GM23248 (cell line): ENCODE data around the gene SLC25A22. TPM values are rescaled to one million over a fixed set of nuclear protein-coding genes. Genes with fewer than 3 reads are reported as not detected.

ENCODE experiments used
- DNase-seq: peaks from one replicate; pipeline ENCODE4 v3.0.0-alpha.2; 2015
- H2AFZ ChIP-seq: fragments of 200-600 bp; sonication (generic); 2 replicates; pipeline ENCODE4 v1.6.1; 2016; ENCODE audit warnings: antibody characterized with exemption
- H3F3A ChIP-seq: fragments of 200-600 bp; sonication (generic); 2 replicates; pipeline ENCODE4 v1.6.1; 2016; ENCODE audit warnings: mild to moderate bottlenecking, antibody characterized with exemption, mixed run types; ENCODE audit not compliant: insufficient read depth
- H3K27ac ChIP-seq: fragments of 200-600 bp; sonication (generic); 2 replicates; pipeline ENCODE4 v1.5.1; 2016; ENCODE audit warnings: mild to moderate bottlenecking
- H3K27me3 ChIP-seq: fragments of 200-600 bp; sonication (generic); replicated peaks from 2 replicates; pipeline ENCODE4 v1.6.1; 2016; ENCODE audit warnings: mild to moderate bottlenecking; ENCODE audit not compliant: insufficient read depth
- H3K36me3 ChIP-seq: fragments of 200-600 bp; sonication (generic); 2 replicates; pipeline ENCODE4 v1.6.1; 2016; ENCODE audit warnings: low read depth, mild to moderate bottlenecking
- H3K4me1 ChIP-seq: fragments of 200-600 bp; sonication (generic); 2 replicates; pipeline ENCODE4 v1.6.1; 2016; ENCODE audit warnings: mild to moderate bottlenecking; ENCODE audit not compliant: insufficient read depth
- H3K4me2 ChIP-seq: fragments of 200-600 bp; sonication (generic); one replicate; pipeline ENCODE4 v1.6.1; 2016; ENCODE audit warnings: mild to moderate bottlenecking; ENCODE audit not compliant: unreplicated experiment
- H3K4me3 ChIP-seq: fragments of 200-600 bp; sonication (generic); 2 replicates; pipeline ENCODE4 v1.5.1; 2016; ENCODE audit warnings: mild to moderate bottlenecking
- H3K79me2 ChIP-seq: fragments of 200-600 bp; sonication (generic); 2 replicates; pipeline ENCODE4 v1.6.1; 2016; ENCODE audit warnings: mild to moderate bottlenecking; ENCODE audit not compliant: insufficient read depth
- H3K9ac ChIP-seq: fragments of 200-600 bp; sonication (generic); 2 replicates; pipeline ENCODE4 v1.6.1; 2016; ENCODE audit warnings: mild to moderate bottlenecking
- H3K9me2 ChIP-seq: fragments of 200-600 bp; sonication (generic); 2 replicates; pipeline ENCODE4 v1.6.1; 2016; ENCODE audit warnings: mixed run types, mild to moderate bottlenecking, moderate library complexity; ENCODE audit not compliant: insufficient read depth
- H3K9me3 ChIP-seq: fragments of 200-600 bp; sonication (generic); one replicate; pipeline ENCODE4 v1.6.1; 2017; ENCODE audit warnings: low read depth
- H4K20me1 ChIP-seq: fragments of 200-600 bp; sonication (generic); 2 replicates; pipeline ENCODE4 v1.6.0; 2016; ENCODE audit not compliant: insufficient read depth
- EZH2 ChIP-seq: fragments of 200-600 bp; sonication (generic); IDR thresholded peaks from 2 replicates; pipeline ENCODE4 v1.6.1; 2018; ENCODE audit warnings: antibody characterized with exemption, mild to moderate bottlenecking; ENCODE audit not compliant: insufficient read depth, poor library complexity, severe bottlenecking
- EZH2phosphoT487 ChIP-seq: fragments of 200-600 bp; sonication (generic); IDR thresholded peaks from 2 replicates; pipeline ENCODE4 v1.6.1; 2018; ENCODE audit warnings: antibody characterized with exemption, moderate library complexity, mild to moderate bottlenecking, low read depth; ENCODE audit not compliant: insufficient read depth
- WGBS, 2 experiments: methylation state at CpG; one replicate each; pipeline ENCODE4 v1.1.6; 2015 to 2017; ENCODE audit warnings: low lambda C conversion rate in 2 of 2, low coverage in 1 of 2; ENCODE audit errors: missing lambda C conversion rate in 2 of 2; 5-methylcytosine and 5-hydroxymethylcytosine counted together
- in situ Hi-C: fragments of 300-500 bp; cut with MboI; formaldehyde crosslinking; loops from 2 replicates; pipeline ENCODE4 v1.15.0; 2020
- polyA plus RNA-seq: library from polyadenylated mRNA; unstranded; fragments of >200 nt; fragmentation: Nextera tagmentation; extraction: Ambion mirVana; gene quantifications from 2 replicates; pipeline ENCODE4 v1.2.1, GENCODE V29; 2016
- total RNA-seq: library from RNA; depleted of rRNA; stranded (reverse); fragments of >200 nt; shearing (Covaris generic); gene quantifications from 2 replicates; pipeline ENCODE4 v1.2.3, GENCODE V29; 2014

SLC25A22 gene
- total and polyA plus RNA-seq, 2 experiments from 2014 or later: 10.5 to 19.4 TPM

- Histone ChIP-seq H3K9me3 (no peaks in the 10 kb centered on the region), H3K4me2 (no peak overlapping the region), H3K4me3 (peak overlapping the region; percentile 45; the same call in 1 of the 2 replicates), H3K4me1 (no peaks in the 10 kb centered on the region), H3K79me2 (no peaks in the 10 kb centered on the region), H4K20me1 (no peaks in the 10 kb centered on the region), H3F3A (peaks cover 11% of the 10 kb centered on the region; the same call in 1 of the 2 replicates), H3K27me3 (no peaks in the 10 kb centered on the region), H3K9me2 (no peaks in the 10 kb centered on the region), H3K9ac (0 out of 2 replicates have a peak overlapping the region, but pooled peaks have one; percentile 20), H2AFZ (no peak overlapping the region), H3K36me3 (peaks cover 3% of the 10 kb centered on the region; the same call in 1 of the 2 replicates), H3K27ac (no peak overlapping the region)
- 15 to 21% methylated on average over 20 to 26 of the region's 31 CpGs for WGBS, 2 experiments
- TF ChIP-seq EZH2: no peak
- in situ Hi-C loops: no loop called here
- no peak for DNase-seq
Observed at GRCh38 chr11:788953-789940, 8.8 kb downstream of the SLC25A22 start.

GRCh38 chr11:788009-788640, 10.0 kb downstream of the SLC25A22 start:
- H3K79me2 ChIP-seq: no peaks in the 10 kb centered on the region
- no peak overlapping the region for H2AFZ ChIP-seq
- 61 to 71% methylated on average over 13 to 28 of the region's 28 CpGs for WGBS, 2 experiments

DNA sequence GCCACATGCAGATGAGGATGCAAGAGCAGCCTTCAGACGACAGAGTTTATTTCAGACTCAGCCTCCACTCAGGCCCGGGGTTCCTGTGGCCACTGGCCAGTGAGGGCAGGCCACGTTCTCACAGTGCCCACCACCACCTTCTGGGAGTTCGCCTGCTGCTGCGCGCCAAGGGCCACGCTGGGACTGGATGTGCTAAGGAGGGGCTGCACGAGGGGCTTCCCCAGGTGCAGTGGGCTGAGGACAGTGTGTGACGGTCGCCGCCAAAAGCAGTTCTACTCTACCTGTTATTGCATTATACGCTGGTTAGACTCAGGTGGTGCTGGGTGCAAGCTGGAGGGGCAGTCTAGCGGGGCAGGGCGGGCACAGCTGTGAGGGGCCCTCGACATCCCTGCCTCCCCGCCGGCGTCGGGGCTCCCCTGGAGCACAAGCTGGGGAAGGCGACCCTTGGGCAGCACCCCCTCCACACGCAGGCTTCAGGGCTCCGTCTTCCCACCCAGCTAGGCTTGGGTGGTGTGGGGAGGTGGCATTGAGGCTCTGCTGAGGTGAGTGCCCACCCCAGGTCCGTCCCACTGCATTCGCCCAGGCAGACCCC, 10.9 kb downstream of the SLC25A22 start:
- H3K79me2 ChIP-seq: no peaks in the 10 kb centered on the region
- H3K4me2 ChIP-seq: no peak overlapping the region
- no peak for TF ChIP-seq EZH2
- TF ChIP-seq EZH2phosphoT487: no peak
- H3F3A ChIP-seq: peaks cover 29% of the 10 kb centered on the region; the same call in 1 of the 2 replicates
- no peaks in the 10 kb centered on the region for H3K27me3 ChIP-seq
- H3K9me3 ChIP-seq: no peaks in the 10 kb centered on the region
- peaks cover 3% of the 10 kb centered on the region; the same call in 1 of the 2 replicates for H3K36me3 ChIP-seq
- no peak overlapping the region for H2AFZ ChIP-seq
- peaks cover 12% of the 10 kb centered on the region for H3K4me1 ChIP-seq
- in situ Hi-C loops: no loop called here
- no peaks in the 10 kb centered on the region for H4K20me1 ChIP-seq
- H3K9me2 ChIP-seq: no peaks in the 10 kb centered on the region
- H3K27ac ChIP-seq: no peak overlapping the region
- WGBS, 2 experiments: 80 to 82% methylated on average over 24 of the region's 24 CpGs
- no peak overlapping the region for H3K9ac ChIP-seq
- DNase-seq: no peak
- H3K4me3 ChIP-seq: no peak overlapping the region

More at GRCh38 chr11:788009-788640, 10.0 kb downstream of the SLC25A22 start:
- Histone ChIP-seq H3K27ac (no peak overlapping the region), H3K36me3 (peaks cover 3% of the 10 kb centered on the region; the same call in 1 of the 2 replicates), H3K4me2 (no peak overlapping the region), H3K27me3 (no peaks in the 10 kb centered on the region), H3K9me2 (no peaks in the 10 kb centered on the region), H3F3A (peaks cover 21% of the 10 kb centered on the region; the same call in 1 of the 2 replicates), H3K9me3 (no peaks in the 10 kb centered on the region), H4K20me1 (no peaks in the 10 kb centered on the region), H3K4me3 (no peak overlapping the region), H3K4me1 (peaks cover 9% of the 10 kb centered on the region), H3K9ac (no peak overlapping the region)
- in situ Hi-C loops: no loop called here
- DNase-seq: no peak
- TF ChIP-seq EZH2 (no peak), EZH2phosphoT487 (no peak)

DNA sequence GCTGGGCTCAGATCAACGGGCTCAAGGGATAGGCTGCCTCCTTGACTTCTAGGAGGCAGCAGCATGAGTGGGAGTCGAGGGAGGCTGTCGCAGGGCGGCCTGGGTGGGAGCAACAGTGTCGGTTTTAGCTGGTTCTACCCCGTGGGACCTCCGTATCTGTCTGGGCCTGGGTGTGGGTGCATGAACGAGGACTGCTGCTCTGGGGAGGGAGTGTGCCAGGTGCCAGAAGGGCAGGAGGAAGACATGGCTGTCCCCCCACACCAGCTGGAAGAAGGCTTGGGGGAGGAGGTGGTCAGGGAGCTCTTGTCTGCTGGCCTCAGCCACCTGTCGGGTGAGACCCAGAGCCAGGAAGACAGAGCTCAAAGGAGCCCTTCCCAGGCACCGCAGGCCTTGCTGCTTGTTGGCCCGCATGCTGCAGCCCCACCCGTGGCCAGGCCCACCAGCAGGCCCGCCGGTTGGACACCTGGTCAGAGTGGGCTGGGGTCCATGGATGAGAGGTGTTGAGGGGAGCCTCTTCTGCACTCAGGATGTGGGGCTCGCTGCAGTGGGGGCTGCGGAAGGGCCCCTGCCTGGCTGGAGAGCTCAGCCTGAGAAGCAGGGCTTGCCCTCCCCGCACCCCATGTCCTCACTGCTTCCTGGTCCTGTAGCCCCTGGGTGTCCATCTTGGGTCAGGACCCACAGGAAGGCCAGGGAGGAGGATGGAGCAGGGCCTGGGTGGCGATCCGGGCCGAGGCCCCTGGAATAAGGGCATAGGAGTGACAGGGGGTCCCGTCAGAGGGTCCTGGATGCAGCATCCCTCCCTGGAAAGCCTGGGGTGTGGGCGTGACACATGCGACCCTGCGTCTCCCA, 11.6 kb downstream of the SLC25A22 start:
- Histone ChIP-seq H4K20me1 (no peaks in the 10 kb centered on the region), H3K9me2 (no peaks in the 10 kb centered on the region), H3K27me3 (no peaks in the 10 kb centered on the region), H3K9ac (no peak overlapping the region), H3K36me3 (peaks cover 3% of the 10 kb centered on the region; the same call in 1 of the 2 replicates), H3K79me2 (no peaks in the 10 kb centered on the region), H2AFZ (no peak overlapping the region), H3K4me2 (no peak overlapping the region), H3K27ac (no peak overlapping the region), H3K9me3 (no peaks in the 10 kb centered on the region), H3K4me1 (peaks cover 12% of the 10 kb centered on the region), H3K4me3 (no peak overlapping the region), H3F3A (peaks cover 30% of the 10 kb centered on the region; the same call in 1 of the 2 replicates)
- TF ChIP-seq EZH2: no peak
- no peak for TF ChIP-seq EZH2phosphoT487
- 81 to 85% methylated on average over 20 to 23 of the region's 24 CpGs for WGBS, 2 experiments
- in situ Hi-C loops: no loop called here
- no peak for DNase-seq
